ENCODE results near the gene EXOC7. TPM values are rescaled to one million over a fixed set of nuclear protein-coding genes. Genes with fewer than 3 reads are reported as not detected.

The EXOC7 gene
- total and polyA plus RNA-seq, 2 of the 4 experiments (the other 2 are of a cell fraction): 85.9 to 118 TPM

DNA sequence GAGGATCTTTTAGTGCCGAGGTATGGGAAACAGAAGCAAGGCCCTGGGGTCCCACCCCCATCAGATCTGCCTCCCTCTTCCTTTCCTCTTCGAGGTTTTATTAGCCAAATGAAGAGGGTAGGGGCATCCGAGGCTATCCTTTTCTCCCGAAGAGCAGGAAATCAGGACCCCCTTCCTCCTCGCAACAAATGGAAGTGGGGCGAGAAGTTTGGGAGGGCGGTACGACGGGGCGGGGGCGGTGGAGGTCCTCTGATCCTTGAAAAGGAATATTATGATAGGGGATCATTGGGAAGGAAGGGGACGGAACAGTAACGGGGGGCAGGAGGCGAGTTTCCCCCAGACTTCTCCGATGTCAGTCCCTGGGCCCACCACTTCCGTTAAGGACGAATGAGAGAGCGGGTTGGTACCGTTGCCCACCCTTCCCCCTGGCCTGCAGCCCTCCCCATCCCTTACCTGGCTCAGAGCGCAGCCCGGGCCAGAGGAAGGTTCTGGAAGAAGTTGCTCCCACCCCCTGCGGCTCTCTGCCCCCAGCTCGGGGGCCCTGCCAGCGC is 37.1 kb upstream of the EXOC7 start:
- intact Hi-C loops (cut with micrococcal nuclease): no loop called here
- Histone ChIP-seq H4K91ac (ENCODE audit: insufficient read depth, low read depth, low read length) (no peak overlapping the region), H2BK5ac (ENCODE audit: low read depth, low read length, poor library complexity, severe bottlenecking) (no peak overlapping the region), H4K5ac (ENCODE audit: low read depth, low read length) (no peak overlapping the region), H2BK15ac (ENCODE audit: low read depth, low read length) (no peak overlapping the region), H3K27me3 (ENCODE audit: control insufficient read depth, insufficient read depth, low read length) (peaks cover 68% of the 10 kb centered on the region), H2BK120ac (ENCODE audit: low read depth, low read length) (no peak overlapping the region), H2AK5ac (ENCODE audit: low read depth, low read length) (no peak overlapping the region), H3K56ac (ENCODE audit: extremely low read depth, insufficient read depth, low read length) (no peak overlapping the region), H3K79me1 (ENCODE audit: low read depth in 1 of 2, low read length in 2 of 2) (no peaks in the 10 kb centered on the region), H3K9me3 (ENCODE audit: control insufficient read depth, insufficient read depth, low read length) (no peaks in the 10 kb centered on the region), H3K36me3 (ENCODE audit: control insufficient read depth, insufficient read depth, low read length) (no peaks in the 10 kb centered on the region), H3K4ac (ENCODE audit: low read depth, low read length) (no peak overlapping the region), H4K8ac (ENCODE audit: low read depth in 2 of 2, low read length in 2 of 2) (no peak overlapping the region), H3K4me2 (ENCODE audit: low read depth, low read length) (peak overlapping the region; percentile 6; the same call in 1 of the 2 replicates), H3K9ac (ENCODE audit: low read depth, low read length) (no peak overlapping the region), H3K23ac (ENCODE audit: low read depth, low read length) (no peak overlapping the region), H3K9me1 (ENCODE audit: insufficient read depth, low read length) (no peaks in the 10 kb centered on the region; the same call in 1 of the 2 replicates), H4K20me1 (ENCODE audit: insufficient read depth, low read length) (no peaks in the 10 kb centered on the region), H3K4me1 (ENCODE audit: control insufficient read depth, insufficient read depth, low read length) (no peaks in the 10 kb centered on the region; the same call in 1 of the 2 replicates), H2AK9ac (replicated peaks; ENCODE audit: low read depth, low read length, poor library complexity) (no peak overlapping the region), H2BK20ac (ENCODE audit: low read depth, low read length) (no peak overlapping the region), H2AFZ (replicated peaks; ENCODE audit: low read length, poor library complexity) (peak overlapping the region; percentile 7), H3K4me3 (ENCODE audit: insufficient read depth, low read depth, low read length) (no peak overlapping the region), H3K18ac (ENCODE audit: low read depth, low read length) (no peak overlapping the region), H3K14ac (replicated peaks; ENCODE audit: low read depth, low read length) (no peak overlapping the region), H3K27ac (ENCODE audit: insufficient read depth, low read length) (no peak overlapping the region)
- in situ Hi-C loops (cut with MboI; ENCODE audit: low sequenced_read_pairs): no loop called here
- dilution Hi-C loops (cut with HindIII; ENCODE audit: low sequenced_read_pairs, unreplicated experiment): no loop called here
- DNase-seq (no peak), ATAC-seq (ENCODE audit: low read depth) (peak; percentile 3)
- ChIA-PET CTCF (interaction anchor here (0.6 kb wide), 1 partner anchor 41 kb away, joined by 3 read pairs; no protein-coding TSS in a partner anchor), POLR2A (ENCODE audit: unreplicated experiment) (no interaction called here)
- WGBS, 2 experiments (ENCODE audit: extremely low coverage in 2 of 2, insufficient read length in 1 of 2): 0% methylated on average over 3 of the region's 24 CpGs; no CpG with 5 or more reads in 1 of the 2 experiments
- no TSS peak for BruUV-seq (replicated peaks)
- no peak for TF ChIP-seq MXI1 (IDR thresholded peaks at IDR 0.05; ENCODE audit: borderline replicate concordance, low read depth, low read length)
- TF ChIP-seq RAD21 (IDR thresholded peaks at IDR 0.05; ENCODE audit: low read length): no peak
- TF ChIP-seq, protein P1, sequence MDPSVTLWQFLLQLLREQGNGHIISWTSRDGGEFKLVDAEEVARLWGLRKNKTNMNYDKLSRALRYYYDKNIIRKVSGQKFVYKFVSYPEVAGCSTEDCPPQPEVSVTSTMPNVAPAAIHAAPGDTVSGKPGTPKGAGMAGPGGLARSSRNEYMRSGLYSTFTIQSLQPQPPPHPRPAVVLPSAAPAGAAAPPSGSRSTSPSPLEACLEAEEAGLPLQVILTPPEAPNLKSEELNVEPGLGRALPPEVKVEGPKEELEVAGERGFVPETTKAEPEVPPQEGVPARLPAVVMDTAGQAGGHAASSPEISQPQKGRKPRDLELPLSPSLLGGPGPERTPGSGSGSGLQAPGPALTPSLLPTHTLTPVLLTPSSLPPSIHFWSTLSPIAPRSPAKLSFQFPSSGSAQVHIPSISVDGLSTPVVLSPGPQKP (IDR thresholded peaks at IDR 0.05; ENCODE audit: borderline replicate concordance, low read depth, low read length): no peak
- TF ChIP-seq NFE2L2 (IDR thresholded peaks at IDR 0.05; ENCODE audit: low read depth, low read length): no peak

All from IMR-90 (cell line).